Dedifferentiated amniotic fluid mesenchymal stem cell (primary cell): ENCODE results near the gene SLC25A25.
"Not testable (repeated sequence)": the region's sequence is repeated elsewhere in the genome, so short reads cannot be mapped to it uniquely, and the experiment has no call there.

Experiments
- DNase-seq: peaks from one replicate; pipeline ENCODE4 v3.0.0-alpha.2; 2016; ENCODE audit errors: extremely low spot score

The SLC25A25 gene

DNA sequence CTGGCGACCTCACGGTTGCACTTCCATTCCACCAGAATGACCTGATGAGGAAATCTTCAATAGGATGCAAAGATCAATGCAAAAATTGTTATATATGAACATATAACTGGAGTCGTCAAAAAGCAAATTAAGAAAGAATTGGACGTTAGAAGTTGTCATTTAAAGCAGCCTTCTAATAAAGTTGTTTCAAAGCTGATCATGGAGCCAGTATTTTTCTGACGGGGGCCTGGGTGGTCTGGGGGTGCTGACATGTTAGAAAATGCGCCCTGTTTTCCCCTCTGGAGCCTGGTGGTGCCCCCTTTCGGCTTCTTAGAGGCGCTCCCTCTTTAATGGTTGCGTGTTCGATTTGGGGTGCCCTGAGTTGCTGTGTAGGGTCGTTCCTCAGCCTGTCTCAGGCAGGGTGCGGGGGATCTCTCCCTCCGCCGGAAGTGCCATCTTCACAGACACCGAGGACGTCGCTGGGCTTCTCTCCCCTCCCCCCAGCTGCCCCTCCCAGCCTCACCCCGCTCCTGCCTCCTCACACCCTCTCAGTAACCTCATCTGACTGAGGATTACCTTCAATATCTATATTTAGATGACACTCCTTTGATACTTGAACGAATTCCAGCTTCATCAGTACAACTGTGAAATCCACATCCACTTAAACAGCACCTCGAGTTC lies 41.1 kb downstream of the SLC25A25 start:
- no peak for DNase-seq

DNA sequence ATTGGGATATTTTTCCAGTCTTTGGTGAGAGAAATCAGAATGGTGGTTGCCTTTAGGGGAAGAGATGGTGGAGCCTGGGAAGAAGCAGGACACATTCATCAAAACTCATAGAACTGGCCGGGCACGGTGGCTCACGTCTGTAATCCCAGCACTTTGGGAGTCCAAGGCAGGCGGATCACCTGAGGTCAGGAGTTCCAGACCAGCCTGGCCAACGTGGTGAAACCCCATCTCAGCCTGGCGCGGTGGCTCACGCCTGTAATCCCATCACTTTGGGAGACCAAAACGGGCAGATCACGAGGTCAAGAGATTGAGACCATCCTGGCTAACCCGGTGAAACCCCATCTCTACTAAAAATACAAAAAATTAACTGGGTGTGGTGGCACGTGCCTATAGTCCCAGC lies 43.7 kb downstream of the SLC25A25 start:
- DNase-seq = not testable (repeated sequence)

GRCh38 chr9:128113526-128114325 lies 45.7 kb downstream of the SLC25A25 start:
- no peak for DNase-seq

DNA sequence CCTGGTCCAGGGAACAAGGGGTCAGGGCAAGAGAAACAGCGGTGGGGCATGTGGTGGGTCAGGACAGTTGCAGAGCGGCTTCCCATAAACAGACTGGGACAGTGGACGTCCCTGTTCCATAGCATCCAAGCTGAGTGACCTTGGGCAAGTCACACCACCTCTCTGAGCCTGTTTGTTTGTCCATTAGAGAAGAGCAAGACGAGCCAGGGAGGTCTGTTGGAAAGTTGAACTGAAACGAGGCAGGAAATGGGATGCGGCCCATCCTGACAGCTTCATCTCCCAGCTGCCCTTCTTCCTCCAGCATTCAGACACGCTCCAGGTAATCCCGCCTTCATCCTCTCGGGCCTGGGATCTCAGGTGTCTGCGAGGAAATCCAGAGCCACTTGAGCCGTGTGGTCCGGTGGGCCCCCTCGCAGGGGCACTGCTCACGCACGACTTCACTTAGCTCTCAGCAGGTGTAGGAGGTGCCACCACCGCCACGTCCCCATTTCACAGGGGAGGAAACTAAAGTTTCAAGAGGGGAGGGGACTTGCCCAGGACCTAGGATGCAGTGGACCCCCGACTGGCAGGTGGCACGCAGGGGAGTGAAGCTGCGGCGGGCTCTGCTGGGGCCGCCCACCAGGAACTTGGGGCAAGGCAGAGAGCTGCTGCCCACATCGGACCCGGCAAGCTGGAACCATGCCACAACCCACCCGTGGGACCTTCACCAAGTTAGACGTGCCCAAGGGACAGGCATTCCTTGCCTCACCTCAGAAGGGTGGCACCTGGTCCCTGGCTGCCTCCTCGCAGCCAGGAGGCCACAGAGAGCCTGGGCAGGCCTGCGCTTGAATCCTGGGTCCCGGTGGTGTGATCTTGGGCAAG lies 46.5 kb downstream of the SLC25A25 start:
- DNase-seq = no peak

DNA sequence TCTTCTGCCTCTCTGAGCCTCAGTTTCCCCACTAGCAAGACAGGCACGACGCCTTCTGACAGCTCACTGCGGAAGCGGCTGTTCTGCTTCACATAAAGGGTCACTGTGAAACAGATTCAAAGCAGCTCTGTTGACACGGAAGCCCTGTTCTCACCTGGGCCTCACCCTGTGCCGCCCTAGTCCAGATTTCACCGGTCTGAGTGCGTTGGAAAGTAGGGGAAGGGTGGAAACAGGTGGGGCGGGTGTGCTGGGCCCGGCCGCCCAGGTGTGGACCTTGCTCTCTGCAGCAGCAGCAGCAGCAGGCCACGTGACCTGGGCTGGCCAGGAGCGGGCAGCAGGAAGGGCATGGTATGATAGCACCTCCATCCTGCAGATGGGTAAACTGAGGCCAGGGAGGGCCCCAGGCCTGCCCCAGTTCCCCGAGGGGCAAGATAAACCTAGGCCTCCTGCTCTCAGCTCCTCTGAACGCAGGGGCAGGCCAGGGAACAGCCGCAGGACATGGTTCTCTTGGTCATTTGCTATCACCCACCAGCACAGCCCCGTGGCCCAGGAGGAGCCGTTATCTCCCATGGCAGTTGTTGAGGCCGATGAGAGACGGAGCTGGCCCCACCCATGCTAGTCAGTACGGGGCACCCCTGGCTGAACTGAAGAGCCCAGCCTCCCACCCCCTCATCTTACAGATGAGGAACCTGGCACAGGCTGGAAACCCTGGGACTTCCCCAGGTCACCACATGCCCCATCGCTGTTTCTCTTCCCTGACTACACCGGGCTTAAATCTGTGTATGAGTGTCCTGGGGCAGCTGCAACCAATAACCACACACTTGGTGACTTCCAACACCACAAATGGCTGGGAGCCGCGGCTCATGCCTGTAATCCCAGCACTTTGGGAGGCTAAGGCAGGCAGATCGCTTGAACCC lies 47.4 kb downstream of the SLC25A25 start:
- no peak for DNase-seq

DNA sequence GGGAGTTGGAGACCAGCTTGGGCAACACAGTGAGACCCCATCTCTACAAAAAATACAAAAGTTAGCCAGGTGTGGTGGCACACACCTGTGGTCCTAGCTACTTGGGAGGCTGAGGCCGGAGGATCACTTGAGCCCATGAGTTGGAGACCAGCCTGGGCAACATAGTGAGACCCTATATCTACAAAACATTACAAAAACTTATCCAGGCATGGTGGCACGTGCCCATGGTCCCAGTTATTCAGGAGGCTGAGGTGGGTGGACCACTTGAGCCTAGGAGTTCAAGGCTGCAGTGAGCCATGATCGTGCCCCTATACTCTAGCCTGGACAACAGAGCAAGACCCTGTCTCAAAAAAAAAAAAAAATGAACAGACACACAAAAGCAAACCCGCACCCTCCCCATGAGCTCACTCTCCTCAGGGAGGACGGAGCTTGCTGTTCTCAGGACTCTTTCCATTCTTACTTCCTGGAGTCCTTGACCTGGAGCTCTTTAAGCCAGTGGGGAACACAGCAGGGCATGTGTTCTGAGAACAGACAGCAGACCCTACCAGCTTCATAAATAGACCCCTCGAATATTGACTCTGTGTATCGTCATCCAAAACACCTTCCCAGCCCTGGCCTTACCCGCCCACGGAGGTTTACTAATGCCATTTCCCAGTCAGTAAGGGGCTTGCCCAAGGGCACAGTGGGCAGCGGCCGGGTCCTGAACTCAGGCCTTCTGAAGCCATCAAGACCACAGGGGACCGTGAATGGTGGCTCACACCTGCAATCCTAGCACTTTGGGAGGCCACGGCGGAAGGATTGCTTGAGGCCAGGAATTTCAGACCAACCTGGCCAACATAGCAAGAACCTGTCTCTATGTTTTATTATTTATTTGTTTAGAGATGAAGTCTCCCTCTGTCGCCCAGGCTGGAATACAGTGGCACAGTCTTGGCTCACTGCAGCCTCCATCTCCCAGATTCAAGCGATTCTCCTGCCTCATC lies 48.4 kb downstream of the SLC25A25 start:
- DNase-seq = no peak

DNA sequence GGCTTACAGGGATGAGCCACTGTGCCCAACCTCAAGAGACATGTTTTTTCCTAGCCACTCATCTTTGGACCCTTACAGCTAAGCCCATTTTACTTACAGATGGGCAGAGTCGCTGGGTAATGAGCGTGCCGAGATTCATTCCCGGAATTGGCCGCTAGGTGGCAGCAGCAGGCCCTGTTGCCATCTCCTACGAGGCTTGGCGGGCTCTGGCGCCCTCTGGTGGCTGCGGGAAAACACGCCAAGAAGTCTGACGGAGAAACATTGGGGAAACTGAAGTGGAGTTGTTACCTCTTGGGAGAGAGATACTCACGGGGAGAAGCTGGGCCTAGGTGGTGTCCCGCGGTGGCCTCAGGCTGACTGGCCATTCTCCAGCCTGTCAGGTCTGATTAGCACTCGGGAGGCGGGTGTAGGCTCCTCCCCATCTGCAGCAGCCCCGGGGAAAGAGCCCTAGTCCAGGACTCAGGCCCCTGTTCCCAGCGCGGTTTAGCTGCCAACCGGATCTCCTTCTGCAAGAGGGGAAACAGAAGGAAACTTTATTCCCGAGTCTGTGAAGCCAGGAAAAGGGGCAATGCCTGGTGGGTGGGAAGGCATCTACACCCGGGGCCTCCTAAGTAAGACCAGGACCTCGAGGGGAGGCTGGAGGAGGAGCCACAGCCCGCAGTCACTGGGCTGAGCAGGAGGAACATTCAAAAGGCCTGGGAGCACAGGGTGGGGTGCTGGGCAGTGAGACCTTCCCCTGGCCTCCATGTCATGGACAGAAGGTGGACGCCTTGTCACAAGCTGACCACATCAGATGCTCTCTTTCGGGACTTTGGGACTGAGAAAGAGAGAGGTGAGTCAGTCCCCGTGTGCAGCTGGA lies 49.8 kb downstream of the SLC25A25 start:
- peak; percentile 85 for DNase-seq

DNA sequence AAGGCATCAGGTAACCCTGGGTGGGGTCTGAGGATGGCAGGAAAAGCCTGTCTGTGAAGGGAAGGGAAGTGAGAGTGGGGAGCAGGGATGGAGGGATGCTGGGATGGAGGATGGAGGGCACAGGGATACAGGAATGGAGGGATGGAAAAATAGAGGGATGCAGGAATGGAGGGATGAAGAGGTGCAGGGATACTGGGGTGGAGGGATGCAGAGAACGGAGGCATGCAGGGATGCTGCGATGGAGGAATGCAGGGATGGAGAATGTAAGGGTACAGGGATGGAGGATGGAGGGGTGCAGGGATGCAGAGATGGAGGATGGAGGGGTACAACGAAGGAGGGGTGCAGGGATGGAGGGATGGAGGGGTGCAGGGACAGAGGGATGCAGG lies 50.4 kb downstream of the SLC25A25 start:
- no peak for DNase-seq

DNA sequence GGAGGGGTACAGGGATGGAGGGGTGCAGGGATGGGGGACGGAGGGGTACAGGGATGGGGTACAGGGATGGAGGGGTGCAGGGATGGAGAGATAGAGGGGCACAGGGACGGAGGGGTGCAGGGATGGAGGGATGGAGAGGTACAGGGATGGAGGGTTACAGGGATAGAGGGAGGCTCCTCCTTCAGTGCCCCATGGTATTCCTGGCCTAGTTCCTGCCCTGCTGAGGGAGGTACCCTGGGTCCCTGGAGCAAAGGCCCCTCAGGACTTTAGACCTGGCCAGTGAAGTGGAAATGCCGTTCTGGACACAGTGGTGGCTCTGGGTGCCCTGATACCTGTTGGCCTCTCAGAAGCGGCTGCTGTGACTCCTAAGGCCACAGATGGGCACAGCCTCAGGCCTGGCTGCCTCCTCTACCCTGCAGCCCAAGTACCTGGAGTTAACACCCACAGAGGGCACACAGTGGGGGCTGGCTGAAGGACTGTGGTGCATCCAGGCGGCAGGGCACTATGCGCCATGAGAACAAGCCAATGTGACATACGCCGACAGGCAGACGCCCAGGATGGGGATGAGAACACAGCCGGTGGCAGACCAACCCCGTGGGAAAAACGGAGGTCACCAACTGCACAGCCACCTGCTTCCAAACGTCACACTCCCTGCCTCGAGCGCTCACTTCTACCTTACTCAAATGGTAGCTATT lies 51.1 kb downstream of the SLC25A25 start:
- DNase-seq = no peak

DNA sequence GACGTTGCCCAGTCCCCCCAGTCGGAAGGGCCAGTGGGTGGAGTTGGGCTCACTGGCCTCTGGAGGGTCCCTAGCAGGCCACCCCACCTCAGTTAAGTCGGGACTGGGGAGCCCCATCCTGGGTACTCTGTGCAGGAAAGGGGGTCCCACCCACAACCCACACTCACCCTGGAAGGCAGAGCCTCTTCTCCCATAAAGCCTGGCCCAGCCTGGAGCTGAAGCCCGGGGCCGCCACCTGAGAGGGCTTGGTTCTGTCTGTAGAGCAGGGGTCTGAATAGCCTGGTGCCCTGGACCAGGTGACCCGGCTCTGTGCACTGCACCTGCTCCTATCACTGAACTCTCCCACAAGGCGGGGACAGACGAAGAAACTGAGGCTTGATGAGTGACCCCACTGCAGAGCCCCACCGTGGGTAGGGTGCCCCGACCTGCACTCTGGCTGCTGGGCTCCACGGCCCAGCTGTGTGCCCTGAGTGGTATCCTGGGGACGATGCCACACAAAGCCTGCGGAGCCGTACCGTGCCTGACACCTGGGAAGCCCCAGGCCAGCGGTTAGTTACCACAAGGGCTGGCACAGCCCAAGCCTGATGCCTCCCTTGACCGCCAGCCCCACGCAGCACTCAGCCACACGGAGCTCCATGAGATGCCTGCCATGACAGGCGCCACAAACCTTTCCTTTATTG lies 52.2 kb downstream of the SLC25A25 start:
- no peak for DNase-seq

- DNase-seq = no peak
Observed at GRCh38 chr9:128120741-128121465, 52.9 kb downstream of the SLC25A25 start.

GRCh38 chr9:128121466-128121810 lies 53.4 kb downstream of the SLC25A25 start:
- DNase-seq = no peak

GRCh38 chr9:128121924-128122808 lies 54.1 kb downstream of the SLC25A25 start:
- DNase-seq = no peak

DNA sequence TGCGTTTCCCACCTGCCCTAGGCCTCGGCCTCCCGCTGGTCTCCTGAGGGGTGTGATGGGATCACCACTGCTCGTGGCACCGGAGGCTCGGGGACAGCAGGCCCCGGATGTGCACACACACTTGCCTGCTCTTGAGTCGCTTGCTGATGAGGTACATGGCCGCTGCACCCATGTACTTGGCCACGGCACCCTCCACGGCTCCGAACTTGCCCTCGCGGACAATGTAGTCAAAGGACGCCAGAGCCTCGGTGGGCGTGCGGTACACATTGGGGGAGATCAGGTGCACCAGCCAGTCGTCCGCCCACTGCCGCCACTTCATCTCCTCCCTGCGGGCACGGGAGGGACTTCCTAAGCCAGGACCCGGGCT lies 54.8 kb downstream of the SLC25A25 start:
- DNase-seq = no peak

DNA sequence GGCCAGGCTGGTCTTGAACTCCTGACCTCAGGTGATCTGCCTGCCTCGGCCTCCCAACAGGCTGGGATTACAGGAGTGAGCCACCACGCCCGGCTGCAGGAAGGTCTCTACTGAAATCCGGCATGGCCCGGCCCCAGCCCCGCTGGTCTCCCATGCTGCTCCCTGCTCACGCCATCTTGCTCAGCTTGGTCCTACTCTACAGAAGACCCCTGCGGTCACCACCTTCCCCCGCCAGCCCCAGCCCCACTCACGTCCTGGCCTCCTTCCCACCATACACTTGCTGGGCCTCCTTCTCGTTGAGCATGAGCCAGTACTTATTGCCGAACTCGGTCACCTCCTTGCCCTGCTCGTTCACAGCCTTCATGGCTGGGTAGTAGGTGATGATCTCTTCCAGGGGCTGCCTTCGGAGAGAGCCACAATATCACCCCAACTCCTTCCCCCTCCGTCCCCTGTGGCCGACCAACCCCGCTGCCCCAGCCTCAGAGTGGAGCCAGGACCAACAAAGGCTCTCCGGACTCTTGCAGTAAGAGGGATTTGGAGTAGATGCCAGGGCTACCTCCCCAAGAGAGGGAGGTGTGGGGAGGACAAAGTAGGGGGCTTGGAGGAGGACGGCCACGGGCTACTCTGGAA lies 55.5 kb downstream of the SLC25A25 start:
- no peak for DNase-seq

GRCh38 chr9:128124451-128124850 lies 56.4 kb downstream of the SLC25A25 start:
- no peak for DNase-seq
